AG04450 (cell line): ENCODE measurements around the gene POR. TPM values are rescaled to one million over a fixed set of nuclear protein-coding genes. Genes with fewer than 3 reads are reported as not detected.

Experiments
- CTCF ChIA-PET: fragments of 300-600, 350-600 bp; formaldehyde crosslinking; extraction: SDS; loops from one replicate; lab custom pipeline; 2022; ENCODE audit warnings: antibody characterized with exemption, inconsistent platforms; lab: Charles Lee
- POLR2A ChIA-PET: fragments of 350-600 bp; formaldehyde crosslinking; extraction: SDS; loops from one replicate; lab custom pipeline; 2021; ENCODE audit warnings: antibody characterized with exemption, inconsistent platforms; lab: Yijun Ruan, JAX
- DNase-seq: peaks from one replicate; pipeline ENCODE4 v3.0.0-alpha.2; 2011; ENCODE audit warnings: low read depth, low spot score
- H3K27ac ChIP-seq: one replicate; pipeline ENCODE4 v1.5.1; 2012; ENCODE audit warnings: low read depth, low read length, control low read depth
- H3K27me3 ChIP-seq: one replicate; pipeline ENCODE4 v1.6.0; 2012; ENCODE audit warnings: low read length; ENCODE audit not compliant: control insufficient read depth, insufficient read depth
- H3K4me3 ChIP-seq: 2 replicates; pipeline ENCODE4 v1.5.1; 2011; ENCODE audit warnings: mild to moderate bottlenecking, low read depth, low read length, control low read depth
- H3K9me3 ChIP-seq: 2 replicates; pipeline ENCODE4 v1.5.1; 2012; ENCODE audit warnings: low read length; ENCODE audit not compliant: control insufficient read depth, insufficient read depth
- polyA plus RNA-seq: library from polyadenylated mRNA; depleted of rRNA; stranded (reverse); fragments of >200 nt; gene quantifications from 2 replicates; pipeline ENCODE4 v1.2.3, GENCODE V29; 2011
- TF ChIP-seq, protein P1 (sequence below): IDR thresholded peaks from 2 replicates; pipeline ENCODE4 v1.5.1; 2011; ENCODE audit warnings: low read depth, low read length, control low read depth, inconsistent platforms

POR gene
- polyA plus RNA-seq, 1 experiment = 39.0 TPM

DNA sequence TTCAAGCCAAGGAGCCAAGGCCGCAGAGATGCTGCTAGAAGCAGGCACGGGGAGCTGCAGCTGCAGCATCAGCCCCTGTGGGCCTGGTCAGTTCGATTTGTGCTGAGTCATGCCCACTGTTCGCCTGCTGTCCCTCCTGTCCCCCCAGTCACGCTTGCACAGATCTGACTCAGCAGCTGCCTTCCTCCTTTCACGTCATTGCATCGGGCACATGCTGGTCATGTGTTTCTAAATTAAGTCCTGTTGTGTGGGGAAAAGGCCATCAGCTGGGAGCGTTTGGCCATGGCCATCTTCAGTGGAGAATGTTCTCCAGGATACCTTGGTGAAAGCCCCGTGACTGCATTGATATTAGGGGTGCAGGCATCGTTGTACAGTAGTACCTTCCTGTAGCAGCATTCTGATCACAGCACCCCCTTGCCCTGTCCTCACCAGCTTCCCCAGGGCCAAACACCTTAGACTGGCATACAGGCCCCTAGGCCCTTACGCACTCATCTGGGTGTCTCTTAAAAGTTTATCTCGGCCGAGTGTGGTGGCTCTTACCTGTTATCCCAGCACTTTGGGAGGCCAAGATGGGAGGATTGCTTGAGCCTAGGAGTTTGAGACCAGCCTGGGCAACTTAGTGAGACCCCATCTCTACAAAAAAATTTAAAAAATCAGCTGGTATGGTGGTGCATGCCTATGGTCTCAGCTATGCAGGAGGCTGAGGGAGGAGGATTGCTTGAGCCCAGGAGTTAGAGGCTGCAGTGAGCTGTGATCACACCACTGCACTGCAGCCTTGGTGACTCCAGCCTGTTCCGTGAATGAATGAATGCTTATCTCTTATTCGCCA is 23.2 kb downstream of the POR start:
- Histone ChIP-seq H3K27me3 (no peaks in the 10 kb centered on the region), H3K9me3 (peaks cover 19% of the 10 kb centered on the region), H3K4me3 (no peak overlapping the region), H3K27ac (peak overlapping the region; percentile 78)
- ChIA-PET CTCF (interaction anchor here (0.9 kb wide), 1 partner anchor 82 kb away, joined by 4 read pairs; no protein-coding TSS in a partner anchor), POLR2A (interaction anchor here (0.7 to 1.6 kb wide), 4 partner anchors 24 to 72 kb away, joined by 3 to 11 read pairs (median 3); partner anchors contain the start of gene POR)
- TF ChIP-seq, protein P1, sequence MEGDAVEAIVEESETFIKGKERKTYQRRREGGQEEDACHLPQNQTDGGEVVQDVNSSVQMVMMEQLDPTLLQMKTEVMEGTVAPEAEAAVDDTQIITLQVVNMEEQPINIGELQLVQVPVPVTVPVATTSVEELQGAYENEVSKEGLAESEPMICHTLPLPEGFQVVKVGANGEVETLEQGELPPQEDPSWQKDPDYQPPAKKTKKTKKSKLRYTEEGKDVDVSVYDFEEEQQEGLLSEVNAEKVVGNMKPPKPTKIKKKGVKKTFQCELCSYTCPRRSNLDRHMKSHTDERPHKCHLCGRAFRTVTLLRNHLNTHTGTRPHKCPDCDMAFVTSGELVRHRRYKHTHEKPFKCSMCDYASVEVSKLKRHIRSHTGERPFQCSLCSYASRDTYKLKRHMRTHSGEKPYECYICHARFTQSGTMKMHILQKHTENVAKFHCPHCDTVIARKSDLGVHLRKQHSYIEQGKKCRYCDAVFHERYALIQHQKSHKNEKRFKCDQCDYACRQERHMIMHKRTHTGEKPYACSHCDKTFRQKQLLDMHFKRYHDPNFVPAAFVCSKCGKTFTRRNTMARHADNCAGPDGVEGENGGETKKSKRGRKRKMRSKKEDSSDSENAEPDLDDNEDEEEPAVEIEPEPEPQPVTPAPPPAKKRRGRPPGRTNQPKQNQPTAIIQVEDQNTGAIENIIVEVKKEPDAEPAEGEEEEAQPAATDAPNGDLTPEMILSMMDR = no peak
- DNase-seq = peak; percentile 75

DNA sequence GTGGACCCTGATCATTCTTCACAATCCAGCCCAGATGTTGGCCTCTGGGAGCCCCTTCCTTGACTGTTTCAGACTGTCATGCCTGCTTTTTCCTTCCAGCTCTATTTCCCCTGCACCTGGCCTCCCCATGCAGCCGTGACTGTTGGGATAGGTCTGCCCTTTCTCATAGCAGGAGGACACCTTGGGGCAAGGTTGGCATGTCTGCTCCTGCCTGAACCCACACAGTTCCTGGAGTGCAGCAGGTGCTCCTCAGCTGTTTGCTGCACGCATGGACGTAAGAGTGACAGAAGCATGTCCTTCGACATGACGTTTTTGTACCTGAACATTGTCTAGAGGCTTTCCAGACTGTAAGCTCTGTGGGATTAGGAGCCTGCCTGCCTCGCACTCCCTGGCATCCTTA is 24.0 kb downstream of the POR start:
- POLR2A ChIA-PET = interaction anchor here (1.6 kb wide), 1 partner anchor 24 kb away, joined by 11 read pairs; the partner anchor contains the start of gene POR
- DNase-seq = no peak
- H3K27me3 ChIP-seq = no peaks in the 10 kb centered on the region
- TF ChIP-seq, protein P1 = no peak
- CTCF ChIA-PET = no interaction called here
- H3K4me3 ChIP-seq = no peak overlapping the region
- peaks cover 13% of the 10 kb centered on the region for H3K9me3 ChIP-seq
- no peak overlapping the region for H3K27ac ChIP-seq

DNA sequence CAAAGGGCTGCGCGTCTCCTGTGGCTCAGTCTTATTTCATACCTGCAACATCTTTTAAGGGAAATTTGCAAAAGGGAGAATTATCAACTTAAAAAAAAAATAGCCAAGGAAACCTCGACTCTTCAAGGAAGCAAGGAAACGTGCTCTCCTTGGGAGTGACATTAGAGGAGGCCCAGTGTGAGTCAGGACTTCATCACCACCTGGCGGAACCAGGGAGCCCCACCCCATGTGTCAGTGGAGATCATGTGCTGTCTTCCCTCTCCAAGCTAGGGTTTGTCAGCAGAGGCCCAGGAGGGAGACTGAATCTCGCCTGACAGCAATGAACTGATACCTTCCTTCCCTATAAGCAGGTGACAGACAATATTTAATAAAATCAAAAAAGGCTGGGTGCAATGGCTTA is 28.9 kb downstream of the POR start:
- Histone ChIP-seq H3K9me3 (peaks cover 3% of the 10 kb centered on the region; the same call in 1 of the 2 replicates), H3K4me3 (no peak overlapping the region), H3K27ac (no peak overlapping the region), H3K27me3 (no peaks in the 10 kb centered on the region)
- TF ChIP-seq, protein P1 = no peak
- CTCF ChIA-PET = no interaction called here
- DNase-seq = no peak
- POLR2A ChIA-PET = no interaction called here

DNA sequence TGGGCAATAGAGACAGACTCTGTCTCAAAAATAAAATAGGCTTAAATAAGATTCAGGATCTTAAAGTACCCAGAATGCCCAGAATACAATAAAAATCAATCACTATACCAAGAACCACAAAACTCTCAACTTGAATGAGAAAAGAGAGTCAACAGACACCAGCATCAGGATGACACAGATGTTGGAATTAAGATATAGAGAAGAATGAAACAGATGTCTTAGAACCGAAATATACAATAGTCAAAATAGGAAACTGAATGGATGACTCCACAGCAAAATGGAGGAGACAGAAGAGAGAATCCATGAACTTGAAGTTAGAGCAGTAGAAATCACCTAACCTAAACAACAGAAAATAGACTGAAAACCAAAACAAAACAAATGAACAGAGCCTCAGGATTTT is 29.6 kb downstream of the POR start:
- no peak overlapping the region for H3K4me3 ChIP-seq
- TF ChIP-seq, protein P1 = no peak
- CTCF ChIA-PET = no interaction called here
- POLR2A ChIA-PET = no interaction called here
- no peak for DNase-seq
- H3K27me3 ChIP-seq = no peaks in the 10 kb centered on the region
- no peak overlapping the region for H3K27ac ChIP-seq
- H3K9me3 ChIP-seq = peaks cover 3% of the 10 kb centered on the region; the same call in 1 of the 2 replicates
